ENCODE data around the gene RBM5. TPM values are rescaled to one million over a fixed set of nuclear protein-coding genes. Genes with fewer than 3 reads are reported as not detected.

Gene RBM5
- total RNA-seq, 1 donor from 2014 or later: 372 TPM

DNA sequence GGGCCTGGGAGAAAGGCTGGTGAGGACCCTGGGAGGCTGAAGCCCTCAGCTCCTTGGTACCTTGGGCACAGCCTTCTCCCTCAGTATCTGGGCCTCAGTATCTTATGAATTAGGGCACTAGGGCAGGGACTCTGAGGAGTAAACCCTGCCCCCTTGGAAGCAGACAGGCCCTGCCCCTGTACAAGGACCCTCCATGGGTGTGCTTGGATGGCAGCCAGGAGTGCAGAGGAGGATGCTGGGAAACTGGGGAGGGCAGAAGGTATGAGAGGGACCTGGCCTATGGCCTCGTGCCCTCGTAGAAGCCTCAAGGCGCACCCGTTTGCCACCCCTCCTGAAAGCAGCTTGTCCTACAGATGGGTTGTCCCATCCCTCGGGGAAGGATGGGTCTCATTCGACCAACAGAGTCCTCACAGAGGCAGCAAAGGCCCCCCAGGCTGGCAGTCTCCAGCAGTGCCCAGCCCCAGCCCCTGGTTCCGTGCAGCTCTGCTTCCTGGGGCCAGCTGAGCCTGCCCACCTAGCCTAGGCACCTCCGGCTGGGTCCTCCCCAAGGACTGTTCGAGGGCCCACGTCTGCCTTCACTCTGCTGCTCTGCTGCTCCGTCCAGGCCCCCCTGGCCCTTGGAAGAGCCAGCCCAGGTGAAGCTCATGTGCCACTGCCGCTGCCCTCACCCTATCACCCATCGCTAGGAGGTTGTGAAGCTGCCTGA is 51.2 kb downstream of the RBM5 start:
- peaks cover 44% of the 10 kb centered on the region for H3K4me1 ChIP-seq
- H3K4me3 ChIP-seq: no peak overlapping the region
- peaks cover 22% of the 10 kb centered on the region for H3F3A ChIP-seq (ENCODE audit: low read depth)
- DNase-seq (ENCODE audit: low spot score): no peak
- H2AFZ ChIP-seq (replicated peaks): no peak overlapping the region
- H3K27me3 ChIP-seq: no peaks in the 10 kb centered on the region
- H3K4me2 ChIP-seq: peak overlapping the region; percentile 80
- no peaks in the 10 kb centered on the region for H4K20me1 ChIP-seq (ENCODE audit: low read depth)
- peaks cover 49% of the 10 kb centered on the region for H3K4me1 Mint-ChIP-seq
- H3K27ac ChIP-seq: no peak overlapping the region
- no peaks in the 10 kb centered on the region for H3K79me2 ChIP-seq (ENCODE audit: low read depth)
- no peaks in the 10 kb centered on the region for H3K9me3 ChIP-seq (ENCODE audit: low read depth)
- H3K27ac Mint-ChIP-seq: peak overlapping the region; percentile 79
- no peak overlapping the region for H3K9ac ChIP-seq
- peaks cover 6% of the 10 kb centered on the region for H3K27me3 Mint-ChIP-seq (ENCODE audit: insufficient read depth, low read depth)
- TF ChIP-seq, protein P1, sequence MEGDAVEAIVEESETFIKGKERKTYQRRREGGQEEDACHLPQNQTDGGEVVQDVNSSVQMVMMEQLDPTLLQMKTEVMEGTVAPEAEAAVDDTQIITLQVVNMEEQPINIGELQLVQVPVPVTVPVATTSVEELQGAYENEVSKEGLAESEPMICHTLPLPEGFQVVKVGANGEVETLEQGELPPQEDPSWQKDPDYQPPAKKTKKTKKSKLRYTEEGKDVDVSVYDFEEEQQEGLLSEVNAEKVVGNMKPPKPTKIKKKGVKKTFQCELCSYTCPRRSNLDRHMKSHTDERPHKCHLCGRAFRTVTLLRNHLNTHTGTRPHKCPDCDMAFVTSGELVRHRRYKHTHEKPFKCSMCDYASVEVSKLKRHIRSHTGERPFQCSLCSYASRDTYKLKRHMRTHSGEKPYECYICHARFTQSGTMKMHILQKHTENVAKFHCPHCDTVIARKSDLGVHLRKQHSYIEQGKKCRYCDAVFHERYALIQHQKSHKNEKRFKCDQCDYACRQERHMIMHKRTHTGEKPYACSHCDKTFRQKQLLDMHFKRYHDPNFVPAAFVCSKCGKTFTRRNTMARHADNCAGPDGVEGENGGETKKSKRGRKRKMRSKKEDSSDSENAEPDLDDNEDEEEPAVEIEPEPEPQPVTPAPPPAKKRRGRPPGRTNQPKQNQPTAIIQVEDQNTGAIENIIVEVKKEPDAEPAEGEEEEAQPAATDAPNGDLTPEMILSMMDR (IDR thresholded peaks at IDR 0.05): no peak
- TF ChIP-seq EZH2phosphoT487 (IDR thresholded peaks at IDR 0.05): no peak
- TF ChIP-seq EZH2 (IDR thresholded peaks at IDR 0.05): no peak
- H3K36me3 ChIP-seq: no peaks in the 10 kb centered on the region
- H3K9me3 Mint-ChIP-seq: peaks cover 3% of the 10 kb centered on the region
- H3K4me3 Mint-ChIP-seq: no peak overlapping the region
- H3K36me3 Mint-ChIP-seq: no peaks in the 10 kb centered on the region

DNA sequence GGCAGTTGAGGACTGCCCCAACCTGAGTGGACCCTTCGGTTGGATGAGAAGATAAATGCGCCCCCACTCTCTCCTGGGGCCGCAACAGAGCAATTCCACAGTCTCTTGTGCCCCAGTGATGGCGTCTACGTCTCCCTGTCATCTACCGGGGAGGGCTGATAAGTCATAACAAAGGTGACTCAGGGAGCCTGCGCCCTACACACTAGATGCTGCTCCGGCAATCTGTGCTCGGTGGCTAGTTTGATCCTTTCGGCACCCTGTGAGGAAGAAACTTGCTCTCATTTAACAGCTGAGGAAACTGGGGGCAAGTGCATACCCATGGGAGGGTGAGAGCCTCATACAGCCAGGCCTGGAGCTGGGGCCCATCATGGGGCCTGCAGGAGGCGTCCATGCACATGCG is 52.3 kb downstream of the RBM5 start:
- no peak overlapping the region for H3K27ac ChIP-seq
- no peak overlapping the region for H3K9ac ChIP-seq
- TF ChIP-seq, protein P1 (IDR thresholded peaks at IDR 0.05): no peak
- TF ChIP-seq EZH2phosphoT487 (IDR thresholded peaks at IDR 0.05) (no peak), EZH2 (IDR thresholded peaks at IDR 0.05) (no peak)
- Mint-ChIP-seq H3K27ac (peak overlapping the region; percentile 78), H3K27me3 (ENCODE audit: insufficient read depth, low read depth) (peaks cover 9% of the 10 kb centered on the region), H3K9me3 (peaks cover 3% of the 10 kb centered on the region), H3K4me1 (peaks cover 43% of the 10 kb centered on the region), H3K4me3 (peak overlapping the region; percentile 18), H3K36me3 (no peaks in the 10 kb centered on the region)
- no peak for DNase-seq (ENCODE audit: low spot score)
- H3K36me3 ChIP-seq: no peaks in the 10 kb centered on the region
- H4K20me1 ChIP-seq (ENCODE audit: low read depth): no peaks in the 10 kb centered on the region
- H3K27me3 ChIP-seq: no peaks in the 10 kb centered on the region
- no peak overlapping the region for H2AFZ ChIP-seq (replicated peaks)
- no peaks in the 10 kb centered on the region for H3K79me2 ChIP-seq (ENCODE audit: low read depth)
- peaks cover 22% of the 10 kb centered on the region for H3F3A ChIP-seq (ENCODE audit: low read depth)
- no peak overlapping the region for H3K4me2 ChIP-seq
- H3K4me3 ChIP-seq: no peak overlapping the region
- peaks cover 44% of the 10 kb centered on the region for H3K4me1 ChIP-seq
- no peaks in the 10 kb centered on the region for H3K9me3 ChIP-seq (ENCODE audit: low read depth)

DNA sequence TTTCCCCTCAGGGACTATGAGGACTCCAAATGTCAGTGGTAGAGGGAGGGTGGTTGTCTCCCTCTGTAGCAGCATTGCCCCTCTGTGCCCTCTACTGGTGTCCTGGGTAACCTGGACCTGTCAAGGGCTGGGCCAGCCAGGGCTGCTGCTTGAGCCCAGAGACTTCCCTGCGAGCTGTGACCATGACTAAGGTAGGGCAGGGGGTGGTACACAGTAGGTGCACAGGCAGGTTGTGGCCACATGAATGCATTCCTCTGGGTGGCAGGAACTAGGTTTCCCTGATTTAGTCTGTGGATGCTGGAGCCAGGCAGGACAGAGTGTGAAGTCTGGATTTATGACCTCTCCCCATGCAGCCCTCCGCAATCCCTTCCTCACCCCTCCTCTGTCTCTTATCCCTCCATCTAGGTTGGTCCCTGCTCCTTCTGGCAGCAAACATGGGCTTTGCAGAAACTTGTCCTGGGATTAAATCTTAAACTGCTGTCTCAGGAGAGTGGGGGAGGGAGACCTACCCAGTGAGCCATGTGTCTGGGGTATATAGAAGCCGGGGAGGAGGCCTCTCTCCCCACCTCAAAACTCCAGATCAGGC is 57.7 kb downstream of the RBM5 start:
- no peak for DNase-seq (ENCODE audit: low spot score)
- H3K36me3 ChIP-seq: no peaks in the 10 kb centered on the region

More for the DNA sequence above, 57.7 kb downstream of the RBM5 start:
- Histone ChIP-seq H3K27me3 (no peaks in the 10 kb centered on the region), H4K20me1 (ENCODE audit: low read depth) (no peaks in the 10 kb centered on the region), H3K9ac (no peak overlapping the region), H3K4me3 (no peak overlapping the region), H3K9me3 (ENCODE audit: low read depth) (no peaks in the 10 kb centered on the region), H3K4me2 (no peak overlapping the region), H3K27ac (no peak overlapping the region), H3K79me2 (ENCODE audit: low read depth) (no peaks in the 10 kb centered on the region), H2AFZ (replicated peaks) (no peak overlapping the region), H3K4me1 (peaks cover 18% of the 10 kb centered on the region), H3F3A (ENCODE audit: low read depth) (peaks cover 13% of the 10 kb centered on the region)
- Mint-ChIP-seq H3K27ac (peak overlapping the region; percentile 66), H3K9me3 (peaks cover 3% of the 10 kb centered on the region), H3K4me1 (peaks cover 24% of the 10 kb centered on the region), H3K4me3 (no peak overlapping the region), H3K36me3 (no peaks in the 10 kb centered on the region), H3K27me3 (ENCODE audit: insufficient read depth, low read depth) (peaks cover 14% of the 10 kb centered on the region)
- no peak for TF ChIP-seq EZH2 (IDR thresholded peaks at IDR 0.05)
- TF ChIP-seq EZH2phosphoT487 (IDR thresholded peaks at IDR 0.05): no peak
- TF ChIP-seq, protein P1 (IDR thresholded peaks at IDR 0.05): peak; percentile 16

Data from neural progenitor cell (in vitro differentiated cells).